ENCODE measurements around the gene AQP3.

DNA sequence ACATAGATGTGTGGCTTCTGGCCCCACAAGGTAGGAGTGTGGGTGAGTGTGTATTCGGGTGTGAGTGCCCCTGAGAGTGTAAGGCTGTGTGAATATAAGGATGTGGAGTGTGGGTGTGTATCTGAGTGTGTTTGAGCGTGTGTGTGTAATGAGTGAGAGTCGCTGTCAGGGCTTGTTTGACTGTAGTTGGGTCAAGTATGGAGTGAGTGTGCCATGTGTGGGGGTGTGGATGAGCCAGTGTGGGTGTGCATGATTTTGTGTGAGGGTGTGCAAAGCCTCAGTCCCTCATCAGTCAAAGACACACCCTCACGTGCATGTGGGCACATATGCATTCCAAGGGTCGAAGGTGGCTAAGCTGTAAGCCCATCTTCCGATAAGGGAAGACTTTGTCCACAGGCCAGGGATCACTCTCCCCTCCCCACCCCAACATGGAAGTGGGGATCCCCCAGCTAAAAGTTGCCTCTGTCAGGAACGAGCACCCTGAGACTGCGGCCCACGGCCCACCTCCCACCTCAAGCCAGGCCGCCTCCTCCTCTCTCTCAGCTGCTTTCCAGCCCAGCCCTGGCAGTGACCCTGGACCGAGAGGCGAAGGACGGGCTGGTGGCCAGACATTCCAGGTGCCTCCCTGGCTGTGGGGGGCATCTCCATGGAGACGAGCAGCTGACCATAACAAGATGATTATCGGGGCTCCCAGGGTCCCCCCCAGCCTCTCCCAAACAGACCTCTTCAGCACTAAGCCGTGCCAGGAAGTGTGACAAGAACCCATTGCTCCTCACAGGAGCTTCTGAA is 12.9 kb downstream of the AQP3 start:
- TF ChIP-seq POLR2A (IDR thresholded peaks at IDR 0.05) (no peak), POLR2AphosphoS5 (IDR thresholded peaks at IDR 0.05) (no peak)
- TF ChIP-seq, protein P1, sequence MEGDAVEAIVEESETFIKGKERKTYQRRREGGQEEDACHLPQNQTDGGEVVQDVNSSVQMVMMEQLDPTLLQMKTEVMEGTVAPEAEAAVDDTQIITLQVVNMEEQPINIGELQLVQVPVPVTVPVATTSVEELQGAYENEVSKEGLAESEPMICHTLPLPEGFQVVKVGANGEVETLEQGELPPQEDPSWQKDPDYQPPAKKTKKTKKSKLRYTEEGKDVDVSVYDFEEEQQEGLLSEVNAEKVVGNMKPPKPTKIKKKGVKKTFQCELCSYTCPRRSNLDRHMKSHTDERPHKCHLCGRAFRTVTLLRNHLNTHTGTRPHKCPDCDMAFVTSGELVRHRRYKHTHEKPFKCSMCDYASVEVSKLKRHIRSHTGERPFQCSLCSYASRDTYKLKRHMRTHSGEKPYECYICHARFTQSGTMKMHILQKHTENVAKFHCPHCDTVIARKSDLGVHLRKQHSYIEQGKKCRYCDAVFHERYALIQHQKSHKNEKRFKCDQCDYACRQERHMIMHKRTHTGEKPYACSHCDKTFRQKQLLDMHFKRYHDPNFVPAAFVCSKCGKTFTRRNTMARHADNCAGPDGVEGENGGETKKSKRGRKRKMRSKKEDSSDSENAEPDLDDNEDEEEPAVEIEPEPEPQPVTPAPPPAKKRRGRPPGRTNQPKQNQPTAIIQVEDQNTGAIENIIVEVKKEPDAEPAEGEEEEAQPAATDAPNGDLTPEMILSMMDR (IDR thresholded peaks at IDR 0.05): no peak

Measured in stomach (tissue), 4 donors.